ENCODE results near the gene NUTM2B. TPM values are rescaled to one million over a fixed set of nuclear protein-coding genes. Genes with fewer than 3 reads are reported as not detected.

The NUTM2B gene
- total RNA-seq, 1 donor from 2014 or later, result 2.5 TPM

Other genes with a start within 250 kb of the NUTM2B start
- gene EIF5AL1, start 190.7 kb upstream of the NUTM2B start, total RNA-seq, result not detected
- 14,717 TPM for gene SFTPA2, start 142.8 kb upstream of the NUTM2B start, total RNA-seq
- gene SFTPA1, start 92.3 kb upstream of the NUTM2B start, total RNA-seq, result 10,352 TPM
- not detected for gene NUTM2E, start 123.5 kb downstream of the NUTM2B start, total RNA-seq
- 630 TPM for gene SFTPD, start 245.9 kb downstream of the NUTM2B start, total RNA-seq